Measurements from ENCODE around the gene SPSB1. TPM values are rescaled to one million over a fixed set of nuclear protein-coding genes. Genes with fewer than 3 reads are reported as not detected.

Gene SPSB1
- total RNA-seq, 4 donors from 2014 or later: 40.0 to 82.1 (median 52.6) TPM

DNA sequence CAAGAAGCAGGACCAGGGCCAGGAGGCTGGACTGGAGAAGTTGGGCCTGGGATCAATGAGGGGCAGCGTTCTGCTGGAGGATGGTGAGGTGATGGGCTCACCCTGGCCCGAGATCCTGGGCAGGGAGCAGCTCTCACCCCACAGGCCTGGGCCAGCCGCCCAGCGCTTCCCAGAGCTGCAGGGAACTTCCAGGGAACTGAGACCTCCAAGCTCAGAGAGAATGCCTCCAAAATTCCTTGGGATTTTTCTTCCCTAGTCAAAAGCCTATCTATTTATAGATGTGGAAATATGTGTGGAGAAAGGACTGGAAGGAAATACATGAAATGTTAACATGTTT lies 121.2 kb downstream of the SPSB1 start:
- TF ChIP-seq POLR2AphosphoS5 (IDR thresholded peaks at IDR 0.05) (peak in 2 of 3 donors; percentile 3 to 4), EP300 (IDR thresholded peaks at IDR 0.05; ENCODE audit: low read depth) (no peak), POLR2A (IDR thresholded peaks at IDR 0.05) (no peak)
- TF ChIP-seq, protein P1, sequence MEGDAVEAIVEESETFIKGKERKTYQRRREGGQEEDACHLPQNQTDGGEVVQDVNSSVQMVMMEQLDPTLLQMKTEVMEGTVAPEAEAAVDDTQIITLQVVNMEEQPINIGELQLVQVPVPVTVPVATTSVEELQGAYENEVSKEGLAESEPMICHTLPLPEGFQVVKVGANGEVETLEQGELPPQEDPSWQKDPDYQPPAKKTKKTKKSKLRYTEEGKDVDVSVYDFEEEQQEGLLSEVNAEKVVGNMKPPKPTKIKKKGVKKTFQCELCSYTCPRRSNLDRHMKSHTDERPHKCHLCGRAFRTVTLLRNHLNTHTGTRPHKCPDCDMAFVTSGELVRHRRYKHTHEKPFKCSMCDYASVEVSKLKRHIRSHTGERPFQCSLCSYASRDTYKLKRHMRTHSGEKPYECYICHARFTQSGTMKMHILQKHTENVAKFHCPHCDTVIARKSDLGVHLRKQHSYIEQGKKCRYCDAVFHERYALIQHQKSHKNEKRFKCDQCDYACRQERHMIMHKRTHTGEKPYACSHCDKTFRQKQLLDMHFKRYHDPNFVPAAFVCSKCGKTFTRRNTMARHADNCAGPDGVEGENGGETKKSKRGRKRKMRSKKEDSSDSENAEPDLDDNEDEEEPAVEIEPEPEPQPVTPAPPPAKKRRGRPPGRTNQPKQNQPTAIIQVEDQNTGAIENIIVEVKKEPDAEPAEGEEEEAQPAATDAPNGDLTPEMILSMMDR (IDR thresholded peaks at IDR 0.05): no peak
- Histone ChIP-seq H3K27me3 (no peaks in the 10 kb centered on the region), H3K4me1 (peaks cover 15 to 25% (median 15%) of the 10 kb centered on the region in 4 donors), H3K36me3 (no peaks in the 10 kb centered on the region), H3K9me3 (no peaks in the 10 kb centered on the region), H3K27ac (peak overlapping the region; percentile 79 to 88 (median 88)), H3K4me3 (no peak overlapping the region)
- WGBS, 2 donors (ENCODE audit: low coverage in 1 of 2): 60 to 100% methylated on average over 2 to 4 of the region's 4 CpGs
- DNase-seq: peak; percentile 24
- in situ Hi-C loops (cut with MboI; ENCODE audit: low pct_ligation_motif_present in 1 of 4, low pct_unique_long_range_greater_than_20kb in 1 of 4, low sequenced_read_pairs in 3 of 4): no loop called here
- intact Hi-C loops (cut with DNase I; ENCODE audit: low total_unique reads): no loop called here

DNA sequence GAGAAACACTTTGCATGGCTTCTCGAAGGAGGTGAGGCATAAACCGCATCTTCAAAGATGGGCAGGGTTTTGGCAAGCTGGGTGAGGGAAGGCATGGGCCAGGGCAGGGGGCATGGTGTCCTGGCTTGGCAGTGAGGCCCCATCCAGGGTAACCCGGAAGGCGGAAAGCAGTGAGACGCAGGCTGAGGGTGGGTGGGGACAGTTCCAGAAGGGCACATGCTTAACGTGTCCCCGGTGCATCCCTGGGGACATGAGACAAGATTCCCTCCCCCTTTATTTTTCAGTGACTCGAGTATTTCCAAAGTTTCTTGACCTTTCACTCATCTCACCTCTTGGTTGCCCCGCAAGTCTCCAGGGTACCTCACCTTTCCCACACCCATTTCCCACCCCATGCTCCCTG lies 123.8 kb downstream of the SPSB1 start:
- in situ Hi-C loops (cut with MboI; ENCODE audit: low pct_ligation_motif_present in 1 of 4, low pct_unique_long_range_greater_than_20kb in 1 of 4, low sequenced_read_pairs in 3 of 4) (no loop called here), intact Hi-C loops (cut with DNase I; ENCODE audit: low total_unique reads) (no loop called here)
- TF ChIP-seq, protein P1 (IDR thresholded peaks at IDR 0.05): no peak
- TF ChIP-seq EP300 (IDR thresholded peaks at IDR 0.05; ENCODE audit: low read depth): no peak
- no peak for TF ChIP-seq POLR2A (IDR thresholded peaks at IDR 0.05)
- no peak for TF ChIP-seq POLR2AphosphoS5 (IDR thresholded peaks at IDR 0.05)
- 79% methylated on average over 9 of the region's 9 CpGs; no CpG with 5 or more reads in 1 of the 2 donors for WGBS, 2 donors (ENCODE audit: low coverage in 1 of 2)
- no peaks in the 10 kb centered on the region for H3K36me3 ChIP-seq
- no peak for DNase-seq
- peaks cover 15 to 25% (median 15%) of the 10 kb centered on the region in 4 donors for H3K4me1 ChIP-seq
- H3K4me3 ChIP-seq: no peak overlapping the region
- H3K27me3 ChIP-seq: no peaks in the 10 kb centered on the region
- H3K27ac ChIP-seq: no peak overlapping the region
- H3K9me3 ChIP-seq: no peaks in the 10 kb centered on the region

DNA sequence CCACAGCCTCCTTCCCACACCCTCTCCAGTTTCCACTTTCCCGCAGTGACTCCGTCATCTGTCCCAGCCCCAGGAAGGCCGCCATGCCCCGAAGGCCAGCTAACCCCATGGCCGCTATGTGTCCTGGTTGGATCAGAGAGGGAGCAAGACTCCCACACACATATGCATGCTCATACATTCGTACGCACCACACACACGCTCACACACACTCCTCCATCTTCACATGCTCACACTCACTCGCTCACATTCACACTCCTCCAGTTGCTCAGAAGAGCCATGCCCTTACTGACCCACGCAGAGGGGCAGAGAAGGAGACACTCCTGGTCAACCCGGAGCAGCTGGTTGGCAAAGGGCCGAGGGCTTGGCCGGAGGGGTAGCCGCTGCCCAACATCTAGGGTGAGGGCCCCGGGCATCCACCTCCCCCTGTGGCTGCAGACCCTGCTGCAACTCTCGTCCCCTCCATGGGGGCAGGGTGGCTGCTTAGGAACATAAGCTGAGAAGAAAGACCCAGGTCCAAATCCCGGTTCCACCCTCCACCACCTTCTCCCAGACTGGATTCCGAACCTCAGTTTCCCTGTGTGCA lies 124.3 kb downstream of the SPSB1 start:
- peaks cover 15 to 25% (median 15%) of the 10 kb centered on the region in 4 donors for H3K4me1 ChIP-seq
- TF ChIP-seq POLR2AphosphoS5 (IDR thresholded peaks at IDR 0.05): no peak
- TF ChIP-seq, protein P1 (IDR thresholded peaks at IDR 0.05): no peak
- no peak for TF ChIP-seq POLR2A (IDR thresholded peaks at IDR 0.05)
- TF ChIP-seq EP300 (IDR thresholded peaks at IDR 0.05; ENCODE audit: low read depth): no peak
- 91% methylated on average over 15 of the region's 18 CpGs; no CpG with 5 or more reads in 1 of the 2 donors for WGBS, 2 donors (ENCODE audit: low coverage in 1 of 2)
- in situ Hi-C loops (cut with MboI; ENCODE audit: low pct_ligation_motif_present in 1 of 4, low pct_unique_long_range_greater_than_20kb in 1 of 4, low sequenced_read_pairs in 3 of 4): no loop called here
- intact Hi-C loops (cut with DNase I; ENCODE audit: low total_unique reads): loop anchor here (1.0 kb wide), 1 partner anchor 28 kb away; no protein-coding TSS in a partner anchor
- H3K9me3 ChIP-seq: no peaks in the 10 kb centered on the region
- H3K4me3 ChIP-seq: no peak overlapping the region
- DNase-seq: no peak
- H3K27me3 ChIP-seq: no peaks in the 10 kb centered on the region
- no peaks in the 10 kb centered on the region for H3K36me3 ChIP-seq
- no peak overlapping the region for H3K27ac ChIP-seq

DNA sequence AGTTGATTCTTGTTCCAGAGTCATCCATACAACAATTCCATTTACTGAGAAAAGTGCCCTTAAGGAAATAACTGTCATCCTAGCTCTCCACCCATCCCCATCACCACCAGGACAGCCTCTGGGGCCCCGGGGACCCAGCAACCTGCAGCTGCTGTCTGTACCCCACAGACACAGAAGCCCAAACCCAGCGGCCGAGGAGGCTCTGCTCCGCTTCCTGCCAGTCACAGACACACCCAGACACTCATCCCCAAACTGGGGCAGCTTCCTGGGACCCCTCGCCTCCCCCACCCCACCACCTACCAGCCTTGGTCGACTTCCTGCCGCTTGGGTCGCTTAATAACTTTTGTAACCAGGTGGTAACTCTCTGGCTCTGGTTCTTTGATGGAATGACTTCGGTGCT lies 125.0 kb downstream of the SPSB1 start:
- TF ChIP-seq EP300 (IDR thresholded peaks at IDR 0.05; ENCODE audit: low read depth) (no peak), POLR2AphosphoS5 (IDR thresholded peaks at IDR 0.05) (no peak), POLR2A (IDR thresholded peaks at IDR 0.05) (no peak)
- no peaks in the 10 kb centered on the region for H3K36me3 ChIP-seq
- no peak overlapping the region for H3K4me3 ChIP-seq
- H3K27ac ChIP-seq: no peak overlapping the region
- DNase-seq: no peak
- H3K27me3 ChIP-seq: no peaks in the 10 kb centered on the region
- H3K4me1 ChIP-seq: peaks cover 12 to 18% (median 12%) of the 10 kb centered on the region in 4 donors
- WGBS, 2 donors (ENCODE audit: low coverage in 1 of 2): 53 to 80% methylated on average over 2 to 9 of the region's 9 CpGs
- intact Hi-C loops (cut with DNase I; ENCODE audit: low total_unique reads): loop anchor here (1.0 kb wide), 1 partner anchor 28 kb away; no protein-coding TSS in a partner anchor
- H3K9me3 ChIP-seq: no peaks in the 10 kb centered on the region
- in situ Hi-C loops (cut with MboI; ENCODE audit: low pct_ligation_motif_present in 1 of 4, low pct_unique_long_range_greater_than_20kb in 1 of 4, low sequenced_read_pairs in 3 of 4): no loop called here
